ENCODE data around the gene DPM2.

- peak; percentile 57 for TF ChIP-seq CTCF (IDR thresholded peaks at IDR 0.05; ENCODE audit: insufficient read depth, low read depth, low read length)
- TF ChIP-seq EZH2 (IDR thresholded peaks at IDR 0.05; ENCODE audit: insufficient read depth, low read length): no peak
Measured at GRCh38 chr9:127942216-127943010, 4.8 kb upstream of the DPM2 start.
